ENCODE measurements around the gene SLC6A1.

GRCh38 chr3:11080492-11080891 lies 87.9 kb downstream of the SLC6A1 start:
- TF ChIP-seq POLR2AphosphoS5 (IDR thresholded peaks at IDR 0.05; ENCODE audit: low read depth, low read length) (no peak), EP300 (IDR thresholded peaks at IDR 0.05; ENCODE audit: borderline replicate concordance in 1 of 2, low read depth in 2 of 2, low read length in 2 of 2) (no peak), RAD21 (IDR thresholded peaks at IDR 0.05 in 1 of 2, conservative IDR thresholded peaks at IDR 0.05 in 1 of 2; ENCODE audit: low read depth in 2 of 2, low read length in 2 of 2) (no peak)

Measured in H1 (cell line).